ENCODE measurements around the gene SCD.
"Not testable (repeated sequence)": the region's sequence is repeated elsewhere in the genome, so short reads cannot be mapped to it uniquely, and the experiment has no call there.

SCD gene

DNA sequence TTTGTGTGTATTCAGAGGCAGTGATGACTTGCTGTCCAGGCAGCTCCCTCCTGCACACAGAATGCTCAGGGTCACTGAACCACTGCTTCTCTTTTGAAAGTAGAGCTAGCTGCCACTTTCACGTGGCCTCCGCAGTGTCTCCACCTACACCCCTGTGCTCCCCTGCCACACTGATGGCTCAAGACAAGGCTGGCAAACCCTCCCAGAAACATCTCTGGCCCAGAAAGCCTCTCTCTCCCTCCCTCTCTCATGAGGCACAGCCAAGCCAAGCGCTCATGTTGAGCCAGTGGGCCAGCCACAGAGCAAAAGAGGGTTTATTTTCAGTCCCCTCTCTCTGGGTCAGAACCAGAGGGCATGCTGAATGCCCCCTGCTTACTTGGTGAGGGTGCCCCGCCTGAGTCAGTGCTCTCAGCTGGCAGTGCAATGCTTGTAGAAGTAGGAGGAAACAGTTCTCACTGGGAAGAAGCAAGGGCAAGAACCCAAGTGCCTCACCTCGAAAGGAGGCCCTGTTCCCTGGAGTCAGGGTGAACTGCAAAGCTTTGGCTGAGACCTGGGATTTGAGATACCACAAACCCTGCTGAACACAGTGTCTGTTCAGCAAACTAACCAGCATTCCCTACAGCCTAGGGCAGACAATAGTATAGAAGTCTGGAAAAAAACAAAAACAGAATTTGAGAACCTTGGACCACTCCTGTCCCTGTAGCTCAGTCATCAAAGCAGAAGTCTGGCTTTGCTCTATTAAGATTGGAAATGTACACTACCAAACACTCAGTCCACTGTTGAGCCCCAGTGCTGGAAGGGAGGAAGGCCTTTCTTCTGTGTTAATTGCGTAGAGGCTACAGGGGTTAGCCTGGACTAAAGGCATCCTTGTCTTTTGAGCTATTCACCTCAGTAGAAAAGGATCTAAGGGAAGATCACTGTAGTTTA, 15.8 kb downstream of the SCD start:
- DNase-seq = no peak

DNA sequence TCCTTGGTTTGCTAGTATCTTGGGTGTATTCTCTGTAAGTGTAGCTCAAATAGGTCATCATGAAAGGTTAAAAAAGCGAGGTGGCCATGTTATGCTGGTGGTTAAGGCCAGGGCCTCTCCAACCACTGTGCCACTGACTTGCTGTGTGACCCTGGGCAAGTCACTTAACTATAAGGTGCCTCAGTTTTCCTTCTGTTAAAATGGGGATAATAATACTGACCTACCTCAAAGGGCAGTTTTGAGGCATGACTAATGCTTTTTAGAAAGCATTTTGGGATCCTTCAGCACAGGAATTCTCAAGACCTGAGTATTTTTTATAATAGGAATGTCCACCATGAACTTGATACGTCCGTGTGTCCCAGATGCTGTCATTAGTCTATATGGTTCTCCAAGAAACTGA, 17.1 kb downstream of the SCD start:
- no peak for DNase-seq

DNA sequence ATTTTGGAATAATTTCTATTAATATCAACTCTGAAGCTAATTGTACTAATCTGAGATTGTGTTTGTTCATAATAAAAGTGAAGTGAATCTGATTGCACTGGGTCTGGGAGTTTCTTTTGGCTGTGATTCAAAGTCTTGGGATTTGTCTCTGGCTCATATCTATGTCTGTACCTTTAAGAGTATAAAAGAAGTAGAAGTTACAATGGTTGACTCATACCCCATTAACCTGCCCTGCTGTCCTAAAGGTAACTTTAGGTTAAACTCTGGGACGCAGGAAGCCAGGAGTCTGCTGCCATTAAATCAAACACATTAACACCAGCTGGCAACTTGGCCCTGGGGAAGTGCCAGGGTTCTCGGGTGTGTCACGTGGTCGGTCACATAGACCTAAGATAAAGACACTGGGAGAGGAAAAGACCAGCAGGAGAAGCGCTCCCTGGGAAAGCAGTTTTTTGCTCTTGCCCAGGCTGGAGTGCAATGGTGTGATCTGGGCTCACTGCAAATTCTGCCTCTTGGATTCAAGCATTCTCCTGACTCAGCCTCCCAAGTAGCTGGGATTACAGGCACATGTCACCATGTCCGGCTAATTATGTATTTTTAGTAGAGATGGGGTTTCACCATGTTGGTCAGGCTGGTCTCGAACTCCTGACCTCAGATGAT, 17.8 kb downstream of the SCD start:
- peak; percentile 85 for DNase-seq

DNA sequence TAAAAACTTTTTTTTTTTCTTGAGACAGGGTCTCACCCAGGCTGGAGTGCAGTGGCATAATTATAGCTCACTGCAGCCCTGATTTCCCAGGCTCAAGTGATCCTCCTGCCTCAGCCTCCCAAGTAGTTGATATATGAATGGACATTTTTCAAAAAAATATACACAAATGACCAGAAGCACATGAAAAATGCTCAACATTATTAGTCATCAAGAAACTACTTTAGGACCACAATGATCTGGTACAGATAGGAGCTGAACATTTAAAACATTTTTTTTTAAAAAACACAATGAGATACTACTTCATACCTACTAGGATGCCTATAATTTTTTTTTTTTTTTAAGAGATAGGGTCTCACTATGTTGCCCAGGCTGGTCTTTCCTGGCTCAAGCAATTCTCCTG, 21.7 kb downstream of the SCD start:
- DNase-seq = no peak

DNA sequence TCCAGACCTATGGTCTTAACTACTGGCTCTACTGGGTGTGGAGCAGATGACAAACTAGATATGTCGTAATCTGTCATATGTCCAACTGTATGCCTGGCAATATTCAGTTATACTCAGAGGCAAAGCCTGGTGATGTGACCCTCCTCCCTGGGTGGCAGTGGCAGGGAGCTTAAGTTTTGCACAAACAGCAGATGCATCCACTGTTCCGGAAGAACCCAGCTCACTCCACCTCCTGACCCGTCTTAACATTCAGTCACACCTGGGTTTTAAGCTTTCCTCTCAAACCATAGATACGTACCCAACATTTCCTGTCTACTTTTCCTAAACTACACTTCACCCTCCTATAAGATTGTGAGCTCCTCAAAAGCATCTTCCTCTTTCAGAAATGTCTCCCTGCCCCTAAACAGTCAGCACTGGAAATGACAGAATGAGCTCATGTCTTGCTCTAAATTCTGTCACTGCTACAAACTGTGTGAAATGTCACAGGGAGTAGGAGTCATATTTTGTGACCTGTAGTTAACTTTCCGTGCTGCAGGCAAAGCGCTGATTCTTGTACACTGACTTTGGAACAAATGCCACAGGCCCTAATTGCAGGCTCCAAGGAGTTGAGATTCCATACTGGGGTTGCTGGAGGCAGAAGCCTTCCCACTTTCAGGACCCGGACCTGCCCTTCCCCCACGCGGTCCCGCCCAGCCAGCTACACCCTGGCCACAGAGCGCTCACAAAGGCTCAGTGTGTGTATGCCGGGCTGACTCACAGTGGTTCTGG, 23.9 kb downstream of the SCD start:
- DNase-seq = peak; percentile 90

DNA sequence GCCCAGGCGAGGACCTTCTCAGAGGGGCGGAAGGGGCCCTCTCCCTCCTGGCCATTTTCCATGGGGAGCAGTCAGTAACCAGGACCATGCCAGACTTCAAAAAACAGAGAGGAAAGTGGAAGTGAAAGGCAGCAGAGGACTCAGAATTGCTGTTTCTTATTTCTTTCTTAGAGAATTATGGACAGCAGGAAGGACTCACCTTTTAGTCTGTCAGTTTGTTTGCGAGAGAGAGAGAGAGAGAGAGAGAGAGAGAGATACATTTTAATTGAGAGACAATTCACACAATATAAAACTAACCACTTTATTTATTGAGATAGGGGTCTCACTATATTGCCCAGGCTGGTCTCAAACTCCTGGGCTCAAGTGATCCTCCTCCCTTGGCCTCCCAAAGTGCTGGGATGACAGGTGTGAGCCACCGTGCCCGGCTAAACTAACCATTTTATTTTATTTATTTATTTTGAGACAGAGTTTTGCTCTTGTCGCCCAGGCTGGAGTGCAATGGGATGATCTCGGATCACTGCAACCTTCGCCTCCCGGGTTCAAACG, 24.5 kb downstream of the SCD start:
- no peak for DNase-seq

DNA sequence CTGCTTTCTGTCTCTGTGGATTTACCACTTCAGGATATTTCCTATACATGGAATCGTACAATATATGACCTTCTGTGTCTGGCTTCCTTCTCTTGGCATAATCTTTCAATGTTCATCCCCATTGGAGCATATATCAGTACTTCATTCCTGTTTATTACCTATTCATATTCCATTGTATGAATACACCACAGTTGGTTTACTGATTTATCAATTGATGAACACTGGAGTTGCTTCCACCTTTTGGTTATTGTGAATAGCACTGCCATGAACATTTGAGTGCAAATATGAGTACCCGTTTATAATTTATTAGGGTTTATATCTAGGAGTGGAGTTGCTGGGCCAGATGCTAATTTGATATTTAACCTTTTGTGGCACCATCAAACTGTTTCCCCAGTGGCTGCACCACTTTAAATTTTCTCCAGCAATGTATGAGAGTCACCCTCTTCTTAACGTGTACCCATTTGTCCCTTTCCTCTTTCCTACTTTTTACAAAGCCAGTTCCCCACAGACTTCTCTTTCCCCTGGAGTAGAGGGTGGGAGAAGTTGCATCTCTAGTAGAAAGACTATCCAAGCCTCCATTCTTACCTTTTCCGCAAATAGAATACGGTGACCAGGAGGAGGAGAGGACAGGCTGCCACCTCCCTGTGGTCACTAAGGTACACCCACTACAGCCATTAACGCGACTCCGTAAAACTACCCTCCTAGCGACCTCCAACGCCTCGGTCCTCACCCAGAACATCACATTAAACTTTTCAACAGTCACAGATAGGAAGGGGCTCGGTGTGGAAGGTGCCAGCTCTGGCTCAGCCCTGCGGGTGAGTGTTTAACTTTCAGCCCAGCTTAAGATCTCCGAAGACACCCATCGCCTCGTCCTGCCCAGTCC, 25.6 kb downstream of the SCD start:
- no peak for DNase-seq

DNA sequence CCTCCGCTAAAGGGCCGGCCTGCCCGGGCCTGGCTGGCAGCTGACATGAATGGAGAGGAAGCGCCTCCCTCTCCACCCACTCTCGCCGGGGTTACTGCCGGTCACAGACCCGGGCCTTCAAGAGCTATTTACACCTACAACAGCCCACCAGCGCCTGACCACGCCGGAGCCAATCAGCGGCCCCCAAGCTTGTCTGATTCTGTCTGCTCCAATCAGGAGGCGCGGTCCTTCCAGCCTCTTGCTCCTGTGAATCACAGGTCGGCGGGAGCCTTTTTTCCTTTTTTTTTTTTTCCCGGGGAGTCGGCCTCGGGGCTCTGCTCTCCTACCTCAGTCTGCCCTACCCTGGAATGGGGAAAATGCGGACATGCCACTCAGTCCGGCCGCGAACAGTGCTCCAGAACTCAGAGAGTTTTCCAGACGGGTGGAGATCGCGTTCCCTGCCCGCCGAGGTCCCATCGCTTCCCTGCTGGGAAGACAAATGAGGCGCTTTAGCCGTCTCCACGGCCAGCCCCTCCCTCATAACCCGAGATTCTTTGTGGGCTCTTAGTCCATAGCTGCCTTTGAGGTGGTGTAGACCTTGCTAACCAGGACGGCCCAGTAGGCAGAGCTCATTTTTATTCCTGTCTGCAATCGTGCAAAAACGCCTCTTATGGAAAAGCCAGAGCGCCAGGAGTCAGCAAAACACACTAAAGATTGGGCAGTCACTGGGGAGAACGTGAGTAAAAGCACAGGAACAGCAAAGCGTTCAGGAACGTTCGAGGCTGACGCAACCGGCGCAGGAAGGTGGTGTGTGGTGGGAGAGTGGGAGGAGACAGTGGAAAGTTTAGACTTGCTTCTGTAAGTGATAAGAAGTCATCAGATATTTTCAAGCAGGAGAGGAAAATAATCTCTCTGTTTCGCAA, 26.5 kb downstream of the SCD start:
- peak; percentile 100 for DNase-seq

DNA sequence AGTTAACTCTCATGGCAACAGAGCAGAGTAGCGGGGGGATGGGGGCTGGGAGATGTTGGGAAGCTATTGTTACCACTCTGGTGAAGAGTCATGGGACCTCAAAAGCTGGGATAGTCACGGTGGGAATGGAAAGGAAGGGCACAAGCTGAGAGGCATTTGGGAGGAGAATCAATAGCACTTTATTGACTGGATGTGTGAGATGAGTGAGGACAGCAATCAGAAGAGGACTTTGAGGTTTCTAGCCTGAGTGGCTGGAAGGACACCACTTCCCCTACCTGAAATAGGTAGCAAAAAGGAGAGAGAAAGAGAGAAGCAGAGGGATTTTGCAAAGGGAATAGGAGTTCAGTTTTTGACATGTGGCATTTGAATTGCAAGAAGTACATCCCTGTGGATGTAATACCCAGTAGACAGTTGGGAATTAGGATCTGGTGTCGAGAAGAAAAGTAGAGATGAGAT, 27.2 kb downstream of the SCD start:
- peak; percentile 4 for DNase-seq

DNA sequence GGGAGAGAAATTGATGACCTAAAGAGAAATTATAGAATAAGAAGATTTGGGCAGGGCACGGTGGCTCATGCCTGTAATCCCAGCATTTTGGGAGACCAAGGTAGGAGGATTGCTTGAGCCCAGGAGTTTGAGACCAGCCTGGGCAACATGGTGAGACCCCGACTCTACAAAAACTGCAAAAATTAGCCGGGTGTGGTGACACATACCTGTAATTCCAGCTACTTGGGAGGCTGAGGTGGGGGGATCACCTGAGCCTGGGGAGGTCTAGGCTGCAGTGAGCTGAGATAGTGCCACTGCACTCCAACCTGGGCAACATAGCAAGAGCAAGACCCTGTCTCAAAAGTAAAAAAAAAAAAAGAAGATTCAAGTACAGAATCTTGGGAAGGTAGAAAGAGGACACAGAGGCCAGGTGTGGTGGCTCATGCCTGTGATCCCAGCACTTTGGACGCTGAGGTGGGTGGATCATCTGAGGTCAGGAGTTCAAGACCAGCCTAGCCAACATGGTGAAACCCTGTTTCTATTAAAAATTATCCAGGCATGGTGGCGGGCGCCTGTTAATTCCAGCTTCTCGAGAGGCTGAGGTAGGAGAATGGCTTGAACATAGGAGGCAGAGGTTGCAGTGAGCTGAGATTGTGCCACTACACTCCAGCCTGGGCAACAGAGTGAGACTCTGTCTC, 27.8 kb downstream of the SCD start:
- DNase-seq = not testable (repeated sequence)

DNA sequence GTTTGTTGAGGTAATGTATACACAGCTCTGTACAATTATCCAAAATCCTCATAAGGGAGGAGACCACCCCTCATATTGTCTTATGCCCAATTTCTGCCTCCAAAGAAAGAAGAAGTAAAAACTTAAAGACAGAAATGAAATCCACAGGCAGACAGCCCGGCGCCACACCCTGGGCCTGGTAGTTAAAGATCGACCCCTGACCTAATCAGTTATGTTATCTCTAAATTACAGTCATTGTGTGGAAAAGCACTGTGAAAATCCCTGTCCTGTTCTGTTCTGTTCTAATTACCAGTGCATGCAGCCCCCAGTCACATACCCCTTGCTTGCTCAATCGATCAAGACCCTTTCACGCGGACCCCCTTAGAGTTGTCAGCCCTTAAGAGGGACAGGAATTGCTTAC, 29.6 kb downstream of the SCD start:
- not testable (repeated sequence) for DNase-seq

DNA sequence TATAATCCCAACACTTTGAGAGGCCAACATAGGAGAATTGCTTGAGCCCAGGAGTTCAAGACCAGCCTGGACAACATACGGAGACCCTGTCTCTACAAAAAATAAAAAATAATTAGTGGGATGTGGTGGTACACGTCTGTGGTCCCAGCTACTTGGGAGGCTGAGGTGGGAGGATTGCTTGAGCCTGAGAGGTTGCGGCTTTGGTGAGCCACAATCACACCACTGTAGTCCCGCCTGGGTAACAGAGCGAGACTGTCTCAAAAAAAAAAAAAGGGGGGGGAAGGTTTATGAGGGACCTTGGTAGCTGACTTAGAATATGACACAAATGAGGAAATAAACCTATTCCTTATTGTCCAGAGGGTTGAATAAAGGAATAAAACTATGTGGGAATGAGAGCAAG, 30.8 kb downstream of the SCD start:
- no peak for DNase-seq

DNA sequence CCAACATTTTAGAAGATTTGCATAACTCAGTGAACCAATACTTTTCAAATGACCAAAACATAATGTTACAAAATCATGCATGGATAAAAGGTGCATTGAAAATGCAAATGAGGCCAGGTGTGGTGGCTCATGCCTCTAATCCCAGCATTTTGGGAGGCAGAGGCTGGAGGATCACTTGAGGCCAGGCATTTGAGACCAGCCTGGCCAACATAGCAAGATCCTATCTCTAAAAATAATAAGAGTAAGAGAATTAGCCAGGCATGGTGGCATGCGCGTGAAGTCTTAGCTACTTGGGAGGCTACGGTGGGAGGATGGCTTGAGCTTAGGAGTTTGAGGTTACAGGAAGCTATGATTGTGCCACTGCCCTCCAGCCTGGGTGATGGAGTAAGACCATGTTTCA, 33.4 kb downstream of the SCD start:
- DNase-seq = no peak

DNA sequence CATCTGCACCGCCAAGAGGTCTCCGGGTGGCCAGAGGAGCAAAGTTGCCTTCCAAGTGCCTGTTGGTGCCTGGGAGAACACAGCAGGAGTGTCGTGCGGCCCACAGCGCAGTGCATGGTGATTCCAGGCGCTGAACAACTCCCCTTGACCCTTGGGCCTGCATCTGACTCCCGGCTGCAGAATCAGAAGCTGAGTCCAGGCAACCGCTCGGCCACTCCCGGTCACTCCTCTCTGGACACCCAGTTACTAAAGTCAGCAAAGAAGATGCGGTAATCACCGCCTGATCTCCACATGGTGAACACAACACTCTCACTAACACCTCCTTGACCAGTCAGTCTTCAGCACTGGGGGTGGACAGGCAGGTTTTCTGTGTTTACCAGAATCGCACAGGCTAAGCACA, 35.5 kb downstream of the SCD start:
- no peak for DNase-seq

DNA sequence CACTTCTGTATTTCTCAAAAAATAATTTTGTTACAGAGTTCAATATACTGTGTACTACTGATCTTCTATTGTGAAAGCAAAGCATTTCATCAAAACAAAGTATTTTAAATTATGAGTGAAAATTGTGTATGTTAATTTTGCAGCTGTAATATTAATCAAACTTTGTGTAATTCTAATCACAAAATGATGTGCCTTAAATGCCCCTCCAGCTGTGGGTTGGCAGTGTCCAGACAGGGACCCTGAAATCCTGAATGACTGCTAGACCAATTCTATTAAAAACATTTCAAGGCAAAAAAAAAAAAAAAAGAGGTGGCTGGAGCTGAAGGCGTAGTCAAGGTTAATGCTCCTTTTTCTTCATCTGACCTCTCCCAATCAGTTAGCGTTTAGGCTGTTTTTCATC, 36.2 kb downstream of the SCD start:
- no peak for DNase-seq

DNA sequence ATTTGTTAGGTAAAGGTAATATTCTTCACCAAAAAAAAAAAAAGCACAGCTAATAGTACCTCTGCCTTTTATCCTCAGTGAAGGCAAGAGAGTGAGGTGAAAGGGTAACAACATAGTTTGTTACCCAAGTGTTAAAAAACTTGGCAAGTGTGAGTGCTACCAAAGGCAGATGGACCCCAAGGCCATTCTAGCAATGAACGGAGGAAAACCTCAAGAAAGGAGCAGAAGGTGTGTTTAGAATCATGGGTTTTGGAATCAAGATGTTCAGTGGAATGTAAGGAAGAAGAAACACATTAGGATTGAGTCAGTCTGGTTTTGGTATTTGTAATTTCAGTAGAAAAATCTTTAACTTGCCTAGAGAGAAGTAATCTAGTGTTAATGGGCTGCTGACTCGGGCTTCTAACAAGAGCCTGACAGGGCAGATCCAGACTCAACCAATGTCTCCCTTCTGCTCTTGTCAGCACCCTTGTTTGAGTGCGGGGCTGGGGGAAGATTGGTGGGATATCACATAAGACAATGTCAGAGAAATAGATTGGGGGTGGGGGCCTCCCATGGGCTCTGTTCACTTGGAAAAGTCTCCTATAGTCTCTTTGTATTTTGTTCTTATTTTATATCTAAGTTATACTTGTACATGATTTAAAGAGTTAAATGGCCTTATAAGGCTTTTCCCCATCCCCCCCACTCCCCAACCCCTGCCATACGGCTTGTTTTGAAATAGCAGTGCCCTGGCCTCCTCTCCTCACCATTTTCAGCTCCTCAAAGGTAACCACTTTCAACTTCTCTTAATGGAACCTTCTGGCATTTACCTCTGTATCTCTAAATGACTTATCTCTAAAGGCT, 44.4 kb downstream of the SCD start:
- DNase-seq = no peak

DNA sequence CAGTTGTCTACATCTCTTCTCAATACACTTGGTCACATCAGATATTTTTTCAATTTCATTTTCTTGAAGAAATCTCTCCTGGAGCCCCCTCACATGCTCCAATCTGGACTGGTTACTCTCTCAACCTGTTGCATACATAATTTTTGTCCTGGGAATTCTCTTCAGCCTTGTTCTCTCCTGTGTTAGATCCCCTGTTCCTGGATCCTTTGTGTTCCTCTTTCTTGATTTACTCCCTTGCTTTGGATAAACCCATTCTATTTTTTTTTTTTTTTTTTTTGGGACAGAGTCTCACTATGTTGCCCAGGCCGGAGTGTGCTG, 45.6 kb downstream of the SCD start:
- DNase-seq = no peak

DNA sequence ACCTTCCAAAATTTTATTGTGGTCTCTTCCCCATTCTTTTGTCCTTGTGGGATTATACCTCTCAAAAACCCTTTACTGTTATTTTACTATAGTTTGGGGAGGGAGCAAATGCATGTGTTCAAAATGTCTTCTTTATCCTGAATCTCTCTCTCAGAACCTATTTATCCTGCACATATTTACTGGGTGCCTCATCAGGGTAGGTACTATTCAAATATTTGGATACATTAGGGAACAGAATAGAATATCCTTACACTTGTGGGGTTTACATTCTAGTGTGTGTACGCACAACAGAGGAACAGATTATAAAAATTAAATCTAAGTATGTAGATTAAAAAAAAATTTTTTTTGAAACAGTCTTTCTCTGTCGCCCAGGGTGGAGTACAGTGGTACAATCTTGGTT, 48.6 kb downstream of the SCD start:
- DNase-seq = no peak

DNA sequence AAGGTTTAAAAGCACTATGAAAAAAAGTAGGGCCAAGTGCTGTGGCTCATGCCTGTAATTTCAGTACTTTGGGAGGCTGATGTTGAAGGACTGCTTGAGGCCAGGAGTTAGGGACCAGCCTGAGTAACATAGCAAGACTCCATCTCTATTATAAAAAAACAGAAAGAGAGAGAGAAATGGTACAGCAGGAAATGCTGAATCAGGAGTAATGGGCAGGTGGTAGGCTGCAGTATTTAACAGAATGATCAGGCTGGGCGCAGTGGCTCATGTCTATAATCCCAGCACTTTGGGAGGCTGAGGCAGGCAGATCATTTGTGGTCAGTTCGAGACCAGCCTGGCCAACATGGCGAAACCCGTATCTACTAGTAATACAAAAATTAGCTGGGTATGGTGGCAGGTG, 49.6 kb downstream of the SCD start:
- no peak for DNase-seq

Measured in EL (cell line).